ENCODE data around the gene TCF12. TPM values are rescaled to one million over a fixed set of nuclear protein-coding genes. Genes with fewer than 3 reads are reported as not detected.
A peak's percentile ranks its signal among the peaks of the same experiment; 100 is the strongest.

Gene TCF12
- total RNA-seq, 1 experiment from 2014 or later = 76.7 TPM

- Histone ChIP-seq H2AFZ (ENCODE audit: low read length) (no peak overlapping the region), H3K4me1 (ENCODE audit: insufficient read depth, low read length) (peaks cover 6% of the 10 kb centered on the region; the same call in 1 of the 2 replicates), H3K56ac (ENCODE audit: insufficient read length, low read depth, low read length) (no peak overlapping the region), H2BK15ac (ENCODE audit: low read depth, low read length) (no peak overlapping the region), H3K4ac (ENCODE audit: low read depth, low read length) (no peak overlapping the region), H4K20me1 (ENCODE audit: control insufficient read depth, insufficient read depth, insufficient read length) (no peaks in the 10 kb centered on the region), H3T11ph (ENCODE audit: low read length) (no peak overlapping the region), H4K8ac (replicated peaks; ENCODE audit: insufficient read length, low read depth, low read length) (no peak overlapping the region), H2AK5ac (ENCODE audit: insufficient read length, low read length) (no peak overlapping the region), H4K91ac (ENCODE audit: insufficient read length, low read depth, low read length) (no peak overlapping the region), H3K23me2 (ENCODE audit: insufficient read length, low read depth, low read length, poor library complexity, severe bottlenecking) (no peaks in the 10 kb centered on the region), H3K9ac (ENCODE audit: extremely low read depth, insufficient read length, low read length) (no peak overlapping the region), H3K9me3 (ENCODE audit: control insufficient read depth, low read depth, low read length) (no peaks in the 10 kb centered on the region), H3K79me1 (ENCODE audit: insufficient read depth, low read depth, low read length, poor library complexity, severe bottlenecking) (no peaks in the 10 kb centered on the region), H2BK20ac (ENCODE audit: low read depth, low read length, poor library complexity, severe bottlenecking) (no peak overlapping the region), H3K23ac (ENCODE audit: insufficient read length, low read depth, low read length) (no peak overlapping the region), H3K4me2 (ENCODE audit: insufficient read depth, insufficient read length, low read length) (no peak overlapping the region), H3K27ac (ENCODE audit: insufficient read length, low read depth, low read length) (no peak overlapping the region), H4K5ac (ENCODE audit: insufficient read length, low read depth, low read length) (no peak overlapping the region), H2BK5ac (ENCODE audit: insufficient read length, low read length) (no peak overlapping the region), H3K14ac (ENCODE audit: insufficient read depth, low read length) (no peak overlapping the region), H3K79me2 (ENCODE audit: insufficient read depth, low read length) (peaks cover 5% of the 10 kb centered on the region; the same call in 1 of the 2 replicates), H2BK120ac (ENCODE audit: low read depth, low read length, poor library complexity, severe bottlenecking) (no peak overlapping the region), H3K18ac (ENCODE audit: insufficient read length, low read depth, low read length) (no peak overlapping the region), H2BK12ac (ENCODE audit: insufficient read length, low read depth, low read length) (no peak overlapping the region), H3K27me3 (ENCODE audit: insufficient read depth, low read length) (no peaks in the 10 kb centered on the region)
- DNase-seq = no peak
- Mint-ChIP-seq H3K27ac (peak overlapping the region in 1 of 3 experiments; percentile 31; a peak in 1 of 7 replicates), H3K4me1 (peaks cover 63 to 84% of the 10 kb centered on the region in 2 experiments), H3K4me3 (no peak overlapping the region), H3K36me3 (ENCODE audit: insufficient read depth in 1 of 3, low read depth in 3 of 3) (no peaks in the 10 kb centered on the region), H3K27me3 (ENCODE audit: low read depth) (no peaks in the 10 kb centered on the region), H3K9me3 (no peaks in the 10 kb centered on the region)
- WGBS (ENCODE audit: extremely low coverage, insufficient read length, low lambda C conversion rate) = no CpG with 5 or more reads among the region's 2 CpGs
- TF ChIP-seq CTCF (conservative IDR thresholded peaks at IDR 0.05) = no peak
Observed at GRCh38 chr15:57038040-57038439, 119.6 kb downstream of the TCF12 start.

Measured in H9 (cell line).